Panc1 (cell line): Measurements from ENCODE around the gene LTC4S. TPM values are rescaled to one million over a fixed set of nuclear protein-coding genes. Genes with fewer than 3 reads are reported as not detected.

Experiments used
- ATAC-seq: fragments of 200-7000 bp; cut with Tn5 transposase; 2 replicates; pipeline ENCODE4 v1.9.1; 2020; ENCODE audit warnings: mild to moderate bottlenecking, moderate library complexity
- BruUV-seq: library from RNA; stranded (reverse); fragments of 400-500 nt; replicated peaks from 2 replicates; lab custom pipeline; 2021; lab: Mats Ljungman, UMichigan
- CTCF ChIA-PET: fragments of 300-600 bp; sonication (Branson Sonifier 250); formaldehyde crosslinking; loops from one replicate; lab custom pipeline; 2022; ENCODE audit warnings: antibody characterized with exemption; lab: Charles Lee
- POLR2A ChIA-PET: fragments of 300-600 bp; sonication (Branson Sonifier 250); formaldehyde crosslinking; loops from one replicate; lab custom pipeline; 2022; ENCODE audit warnings: antibody characterized with exemption; lab: Charles Lee
- DNase-seq: peaks from one replicate; pipeline ENCODE4 v3.0.0-alpha.2; 2010; ENCODE audit warnings: low read depth, low spot score
- H3K27ac ChIP-seq: 2 replicates; pipeline ENCODE4 v1.5.1; 2011; ENCODE audit warnings: mild to moderate bottlenecking, low read length, inconsistent platforms
- H3K27me3 ChIP-seq: fragments of 200-500 bp; sonication (Bioruptor generic); 2 replicates; pipeline ENCODE4 v1.6.0; 2014; ENCODE audit warnings: low read length, inconsistent platforms; ENCODE audit not compliant: control insufficient read depth, insufficient read depth
- H3K36me3 ChIP-seq: fragments of 200-500 bp; sonication (Bioruptor generic); 2 replicates; pipeline ENCODE4 v1.5.1; 2014; ENCODE audit warnings: inconsistent platforms, mild to moderate bottlenecking, low read length, moderate library complexity; ENCODE audit not compliant: control insufficient read depth, insufficient read depth
- H3K4me1 ChIP-seq: 2 replicates; pipeline ENCODE4 v1.5.1; 2011; ENCODE audit warnings: inconsistent platforms, mild to moderate bottlenecking, low read length, moderate library complexity; ENCODE audit not compliant: control insufficient read depth, insufficient read depth
- H3K4me3 ChIP-seq, 2 experiments: 2 replicates each; pipeline ENCODE4 v1.5.1; 2011 to 2012; ENCODE audit warnings: low read depth in 2 of 2, low read length in 2 of 2, mild to moderate bottlenecking in 2 of 2, inconsistent platforms in 1 of 2, moderate library complexity in 1 of 2
- H3K9me3 ChIP-seq: fragments of 200-500 bp; sonication (Bioruptor generic); 2 replicates; pipeline ENCODE4 v1.5.1; 2014; ENCODE audit warnings: low read depth, mild to moderate bottlenecking, inconsistent platforms, low read length, moderate library complexity; ENCODE audit not compliant: control insufficient read depth, insufficient read depth
- POLR2AphosphoS5 ChIP-seq: IDR thresholded peaks from 2 replicates; pipeline ENCODE4 v1.6.1; 2012; ENCODE audit warnings: mild to moderate bottlenecking, low read depth, low read length, moderate library complexity
- SIN3A ChIP-seq: IDR thresholded peaks from 2 replicates; pipeline ENCODE4 v1.6.1; 2012; ENCODE audit warnings: low read depth, mild to moderate bottlenecking, low read length, moderate library complexity, borderline replicate concordance; ENCODE audit not compliant: insufficient read depth
- TCF7L2 ChIP-seq: IDR thresholded peaks from 2 replicates; pipeline ENCODE4 v1.6.1; 2011; ENCODE audit warnings: mild to moderate bottlenecking, low read depth, low read length, inconsistent platforms
- in situ Hi-C: cut with HindIII; loops from 2 replicates; pipeline ENCODE4 v1.10.0; 2016; ENCODE audit warnings: low sequenced_read_pairs, low pct_unique_long_range_greater_than_20kb
- intact Hi-C: fragments of 100-400 bp; cut with micrococcal nuclease; formaldehyde crosslinking; loops from one replicate; pipeline ENCODE4 v1.10.0; 2022; ENCODE audit not compliant: unreplicated experiment
- total RNA-seq: library from RNA; stranded (reverse); gene quantifications from one replicate; pipeline ENCODE4 v1.2.1, GENCODE V29; 2021; ENCODE audit not compliant: unreplicated experiment
- TF ChIP-seq, protein P1 (sequence below): fragments of 450-650 bp; IDR thresholded peaks from 2 replicates; pipeline ENCODE4 v1.5.1; 2017; ENCODE audit warnings: mild to moderate bottlenecking
- TF ChIP-seq, protein P2 (sequence below), 2 experiments: IDR thresholded peaks; 2 replicates each; pipeline ENCODE4 v1.6.1; 2011 to 2012; ENCODE audit warnings: low read depth in 2 of 2, control low read depth in 1 of 2, low read length in 1 of 2, mild to moderate bottlenecking in 1 of 2, moderate library complexity in 1 of 2; ENCODE audit not compliant: insufficient read depth in 1 of 2

Gene LTC4S
- total RNA-seq, 1 experiment from 2014 or later = 0.69 TPM

DNA sequence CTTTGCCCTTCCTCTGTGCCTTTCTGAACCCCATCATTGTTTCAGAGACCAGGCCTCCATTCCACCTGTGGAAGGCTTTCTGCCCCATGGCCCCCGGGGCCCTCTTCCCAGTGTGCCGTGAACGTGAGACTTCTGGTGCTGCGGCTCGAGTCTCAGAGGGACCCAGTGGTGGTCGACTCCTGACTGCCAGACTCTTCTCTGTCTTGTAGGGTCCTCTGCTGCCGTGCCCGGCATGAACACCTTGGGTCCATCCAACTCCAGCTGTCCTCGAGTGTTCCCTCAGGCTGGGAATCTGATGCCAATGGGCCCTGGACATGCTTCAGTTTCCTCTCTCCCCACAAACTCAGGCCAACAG lies 20.1 kb upstream of the LTC4S start:
- no peak overlapping the region for H3K27ac ChIP-seq
- no peaks in the 10 kb centered on the region for H3K27me3 ChIP-seq
- TF ChIP-seq SIN3A (no peak), POLR2AphosphoS5 (no peak), TCF7L2 (no peak)
- TF ChIP-seq, protein P1, sequence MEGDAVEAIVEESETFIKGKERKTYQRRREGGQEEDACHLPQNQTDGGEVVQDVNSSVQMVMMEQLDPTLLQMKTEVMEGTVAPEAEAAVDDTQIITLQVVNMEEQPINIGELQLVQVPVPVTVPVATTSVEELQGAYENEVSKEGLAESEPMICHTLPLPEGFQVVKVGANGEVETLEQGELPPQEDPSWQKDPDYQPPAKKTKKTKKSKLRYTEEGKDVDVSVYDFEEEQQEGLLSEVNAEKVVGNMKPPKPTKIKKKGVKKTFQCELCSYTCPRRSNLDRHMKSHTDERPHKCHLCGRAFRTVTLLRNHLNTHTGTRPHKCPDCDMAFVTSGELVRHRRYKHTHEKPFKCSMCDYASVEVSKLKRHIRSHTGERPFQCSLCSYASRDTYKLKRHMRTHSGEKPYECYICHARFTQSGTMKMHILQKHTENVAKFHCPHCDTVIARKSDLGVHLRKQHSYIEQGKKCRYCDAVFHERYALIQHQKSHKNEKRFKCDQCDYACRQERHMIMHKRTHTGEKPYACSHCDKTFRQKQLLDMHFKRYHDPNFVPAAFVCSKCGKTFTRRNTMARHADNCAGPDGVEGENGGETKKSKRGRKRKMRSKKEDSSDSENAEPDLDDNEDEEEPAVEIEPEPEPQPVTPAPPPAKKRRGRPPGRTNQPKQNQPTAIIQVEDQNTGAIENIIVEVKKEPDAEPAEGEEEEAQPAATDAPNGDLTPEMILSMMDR = no peak
- TF ChIP-seq, protein P2, sequence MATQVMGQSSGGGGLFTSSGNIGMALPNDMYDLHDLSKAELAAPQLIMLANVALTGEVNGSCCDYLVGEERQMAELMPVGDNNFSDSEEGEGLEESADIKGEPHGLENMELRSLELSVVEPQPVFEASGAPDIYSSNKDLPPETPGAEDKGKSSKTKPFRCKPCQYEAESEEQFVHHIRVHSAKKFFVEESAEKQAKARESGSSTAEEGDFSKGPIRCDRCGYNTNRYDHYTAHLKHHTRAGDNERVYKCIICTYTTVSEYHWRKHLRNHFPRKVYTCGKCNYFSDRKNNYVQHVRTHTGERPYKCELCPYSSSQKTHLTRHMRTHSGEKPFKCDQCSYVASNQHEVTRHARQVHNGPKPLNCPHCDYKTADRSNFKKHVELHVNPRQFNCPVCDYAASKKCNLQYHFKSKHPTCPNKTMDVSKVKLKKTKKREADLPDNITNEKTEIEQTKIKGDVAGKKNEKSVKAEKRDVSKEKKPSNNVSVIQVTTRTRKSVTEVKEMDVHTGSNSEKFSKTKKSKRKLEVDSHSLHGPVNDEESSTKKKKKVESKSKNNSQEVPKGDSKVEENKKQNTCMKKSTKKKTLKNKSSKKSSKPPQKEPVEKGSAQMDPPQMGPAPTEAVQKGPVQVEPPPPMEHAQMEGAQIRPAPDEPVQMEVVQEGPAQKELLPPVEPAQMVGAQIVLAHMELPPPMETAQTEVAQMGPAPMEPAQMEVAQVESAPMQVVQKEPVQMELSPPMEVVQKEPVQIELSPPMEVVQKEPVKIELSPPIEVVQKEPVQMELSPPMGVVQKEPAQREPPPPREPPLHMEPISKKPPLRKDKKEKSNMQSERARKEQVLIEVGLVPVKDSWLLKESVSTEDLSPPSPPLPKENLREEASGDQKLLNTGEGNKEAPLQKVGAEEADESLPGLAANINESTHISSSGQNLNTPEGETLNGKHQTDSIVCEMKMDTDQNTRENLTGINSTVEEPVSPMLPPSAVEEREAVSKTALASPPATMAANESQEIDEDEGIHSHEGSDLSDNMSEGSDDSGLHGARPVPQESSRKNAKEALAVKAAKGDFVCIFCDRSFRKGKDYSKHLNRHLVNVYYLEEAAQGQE (IDR thresholded peaks at IDR 0.05; ENCODE audit: insufficient read depth in 1 of 2, low read depth in 2 of 2, low read length in 1 of 2) = no peak
- no peaks in the 10 kb centered on the region for H3K4me1 ChIP-seq
- ChIA-PET CTCF (interaction anchor here (1.2 kb wide), 1 partner anchor 10 kb away, joined by 4 read pairs; no protein-coding TSS in a partner anchor), POLR2A (no interaction called here)
- DNase-seq (no peak), ATAC-seq (no peak)
- H3K4me3 ChIP-seq = no peak overlapping the region
- in situ Hi-C loops = no loop called here
- H3K36me3 ChIP-seq = peaks cover 5% of the 10 kb centered on the region; the same call in 1 of the 2 replicates
- H3K9me3 ChIP-seq = no peaks in the 10 kb centered on the region
- intact Hi-C loops = no loop called here
- no TSS peak for BruUV-seq

DNA sequence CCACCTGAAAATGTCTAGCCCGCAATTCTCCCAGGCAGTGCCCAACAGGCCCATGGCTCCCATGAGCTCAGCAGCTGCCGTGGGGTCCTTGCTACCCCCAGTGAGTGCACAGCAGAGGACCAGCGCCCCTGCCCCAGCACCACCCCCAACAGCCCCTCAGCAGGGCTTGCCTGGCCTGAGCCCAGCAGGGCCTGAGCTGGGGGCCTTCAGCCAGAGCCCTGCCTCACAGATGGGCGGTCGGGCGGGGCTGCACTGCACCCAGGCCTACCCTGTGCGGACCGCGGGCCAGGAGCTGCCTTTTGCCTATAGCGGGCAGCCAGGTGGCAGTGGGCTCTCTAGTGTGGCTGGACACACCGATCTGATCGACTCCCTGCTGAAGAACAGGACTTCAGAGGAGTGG lies 19.3 kb upstream of the LTC4S start:
- Histone ChIP-seq H3K27ac (no peak overlapping the region), H3K9me3 (no peaks in the 10 kb centered on the region), H3K36me3 (peaks cover 5% of the 10 kb centered on the region; the same call in 1 of the 2 replicates), H3K4me1 (no peaks in the 10 kb centered on the region), H3K27me3 (no peaks in the 10 kb centered on the region), H3K4me3 (no peak overlapping the region)
- DNase-seq (no peak), ATAC-seq (peak; percentile 33; the same call in 1 of the 2 replicates)
- ChIA-PET CTCF (interaction anchor here (1.2 kb wide), 1 partner anchor 11 kb away, joined by 4 read pairs; no protein-coding TSS in a partner anchor), POLR2A (interaction anchor here (0.6 kb wide), 1 partner anchor 32 kb away, joined by 4 read pairs; no protein-coding TSS in a partner anchor)
- in situ Hi-C loops (no loop called here), intact Hi-C loops (no loop called here)
- TF ChIP-seq POLR2AphosphoS5 (no peak), TCF7L2 (no peak), SIN3A (no peak)
- TF ChIP-seq, protein P2 (IDR thresholded peaks at IDR 0.05; ENCODE audit: insufficient read depth in 1 of 2, low read depth in 2 of 2, low read length in 1 of 2) = no peak
- TF ChIP-seq, protein P1 = no peak
- BruUV-seq = no TSS peak
